GM23248 (cell line): Measurements from ENCODE around the gene TMEM121.
"Not testable (repeated sequence)": the region's sequence is repeated elsewhere in the genome, so short reads cannot be mapped to it uniquely, and the experiment has no call there.

Experiments
- EZH2 ChIP-seq: fragments of 200-600 bp; sonication (generic); IDR thresholded peaks from 2 replicates; pipeline ENCODE4 v1.6.1; 2018; ENCODE audit warnings: antibody characterized with exemption, mild to moderate bottlenecking; ENCODE audit not compliant: insufficient read depth, poor library complexity, severe bottlenecking
- EZH2phosphoT487 ChIP-seq: fragments of 200-600 bp; sonication (generic); IDR thresholded peaks from 2 replicates; pipeline ENCODE4 v1.6.1; 2018; ENCODE audit warnings: antibody characterized with exemption, moderate library complexity, mild to moderate bottlenecking, low read depth; ENCODE audit not compliant: insufficient read depth

DNA sequence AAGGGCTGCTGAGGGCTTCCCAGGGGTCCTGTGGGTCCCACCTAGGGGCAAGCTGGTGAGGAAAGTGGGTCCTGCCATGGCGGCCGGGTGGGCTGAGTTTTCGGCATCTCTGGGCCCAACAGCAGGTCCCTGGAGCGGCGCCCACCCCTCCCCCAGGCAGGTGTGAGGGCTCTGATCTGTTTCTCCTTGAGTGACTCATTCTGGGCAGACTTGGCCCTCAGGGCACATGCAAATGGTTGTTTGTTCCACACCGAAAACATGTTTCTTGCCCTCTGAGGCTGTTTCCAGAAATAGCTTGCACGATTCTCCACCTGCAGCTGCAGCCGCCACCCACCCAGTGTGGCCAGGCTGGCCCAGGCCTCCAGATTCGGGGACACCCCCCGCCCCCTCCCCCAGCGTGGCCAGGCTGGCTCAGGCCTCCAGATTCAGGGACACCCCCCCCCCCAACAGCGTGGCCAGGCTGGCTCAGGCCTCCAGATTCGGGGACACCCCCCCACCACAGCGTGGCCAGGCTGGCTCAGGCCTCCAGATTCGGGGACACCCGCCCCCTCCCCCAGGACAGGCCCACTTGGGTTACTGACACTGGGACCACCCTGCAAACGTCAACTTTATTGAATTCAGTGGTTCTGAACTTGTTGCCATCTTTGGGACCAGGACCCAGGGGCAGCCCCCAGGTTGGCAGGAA, 48.8 kb downstream of the TMEM121 start:
- not testable (repeated sequence) for TF ChIP-seq EZH2phosphoT487, EZH2
